ENCODE measurements around the gene SPNS2.

DNA sequence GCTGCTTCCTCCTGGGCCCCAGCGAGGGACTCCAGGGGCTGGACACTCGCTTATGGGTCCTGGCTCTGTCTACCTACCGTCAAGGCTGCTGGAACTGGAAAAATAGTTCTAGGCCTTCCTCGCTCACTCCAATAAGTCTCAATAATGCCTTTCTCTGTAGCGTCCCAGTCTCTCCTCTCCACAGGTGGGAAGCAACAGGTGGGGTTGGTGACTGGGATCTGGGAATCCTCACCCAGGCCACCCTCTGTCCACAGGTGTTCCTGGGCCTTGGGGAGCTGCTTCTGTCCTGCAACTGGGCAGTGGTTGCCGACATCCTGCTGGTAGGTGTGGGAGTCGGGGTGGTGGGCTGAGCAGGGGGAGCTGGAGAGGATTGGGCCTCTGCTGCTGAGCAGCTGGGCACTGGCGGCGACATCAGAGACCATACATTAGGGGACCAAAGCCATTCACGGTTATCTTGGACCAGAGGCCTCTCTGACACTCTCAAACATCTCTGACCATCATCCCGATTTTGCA lies 20.3 kb upstream of the SPNS2 start:
- TF ChIP-seq, protein P1, sequence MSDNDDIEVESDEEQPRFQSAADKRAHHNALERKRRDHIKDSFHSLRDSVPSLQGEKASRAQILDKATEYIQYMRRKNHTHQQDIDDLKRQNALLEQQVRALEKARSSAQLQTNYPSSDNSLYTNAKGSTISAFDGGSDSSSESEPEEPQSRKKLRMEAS (IDR thresholded peaks at IDR 0.05): no peak
- TF ChIP-seq, protein P2, sequence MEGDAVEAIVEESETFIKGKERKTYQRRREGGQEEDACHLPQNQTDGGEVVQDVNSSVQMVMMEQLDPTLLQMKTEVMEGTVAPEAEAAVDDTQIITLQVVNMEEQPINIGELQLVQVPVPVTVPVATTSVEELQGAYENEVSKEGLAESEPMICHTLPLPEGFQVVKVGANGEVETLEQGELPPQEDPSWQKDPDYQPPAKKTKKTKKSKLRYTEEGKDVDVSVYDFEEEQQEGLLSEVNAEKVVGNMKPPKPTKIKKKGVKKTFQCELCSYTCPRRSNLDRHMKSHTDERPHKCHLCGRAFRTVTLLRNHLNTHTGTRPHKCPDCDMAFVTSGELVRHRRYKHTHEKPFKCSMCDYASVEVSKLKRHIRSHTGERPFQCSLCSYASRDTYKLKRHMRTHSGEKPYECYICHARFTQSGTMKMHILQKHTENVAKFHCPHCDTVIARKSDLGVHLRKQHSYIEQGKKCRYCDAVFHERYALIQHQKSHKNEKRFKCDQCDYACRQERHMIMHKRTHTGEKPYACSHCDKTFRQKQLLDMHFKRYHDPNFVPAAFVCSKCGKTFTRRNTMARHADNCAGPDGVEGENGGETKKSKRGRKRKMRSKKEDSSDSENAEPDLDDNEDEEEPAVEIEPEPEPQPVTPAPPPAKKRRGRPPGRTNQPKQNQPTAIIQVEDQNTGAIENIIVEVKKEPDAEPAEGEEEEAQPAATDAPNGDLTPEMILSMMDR (IDR thresholded peaks at IDR 0.05; ENCODE audit: control extremely low read depth in 1 of 3, insufficient read depth in 1 of 3, low read depth in 1 of 3, low read length in 3 of 3): no peak
- TF ChIP-seq, protein P3, sequence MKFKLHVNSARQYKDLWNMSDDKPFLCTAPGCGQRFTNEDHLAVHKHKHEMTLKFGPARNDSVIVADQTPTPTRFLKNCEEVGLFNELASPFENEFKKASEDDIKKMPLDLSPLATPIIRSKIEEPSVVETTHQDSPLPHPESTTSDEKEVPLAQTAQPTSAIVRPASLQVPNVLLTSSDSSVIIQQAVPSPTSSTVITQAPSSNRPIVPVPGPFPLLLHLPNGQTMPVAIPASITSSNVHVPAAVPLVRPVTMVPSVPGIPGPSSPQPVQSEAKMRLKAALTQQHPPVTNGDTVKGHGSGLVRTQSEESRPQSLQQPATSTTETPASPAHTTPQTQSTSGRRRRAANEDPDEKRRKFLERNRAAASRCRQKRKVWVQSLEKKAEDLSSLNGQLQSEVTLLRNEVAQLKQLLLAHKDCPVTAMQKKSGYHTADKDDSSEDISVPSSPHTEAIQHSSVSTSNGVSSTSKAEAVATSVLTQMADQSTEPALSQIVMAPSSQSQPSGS (IDR thresholded peaks at IDR 0.05; ENCODE audit: low read length): no peak
